GM12878 (cell line): ENCODE data around the gene METRNL. TPM values are rescaled to one million over a fixed set of nuclear protein-coding genes. Genes with fewer than 3 reads are reported as not detected.
A peak's percentile ranks its signal among the peaks of the same experiment; 100 is the strongest.

Source experiments
- BACH1 ChIP-seq: fragments of 450-650 bp; IDR thresholded peaks from 2 replicates; pipeline ENCODE4 v1.6.1; 2017; ENCODE audit warnings: mild to moderate bottlenecking, borderline replicate concordance
- BCL11A ChIP-seq: IDR thresholded peaks from 2 replicates; pipeline ENCODE4 v1.6.1; 2011; ENCODE audit warnings: low read depth, low read length
- CREM ChIP-seq: IDR thresholded peaks from 2 replicates; pipeline ENCODE4 v1.6.1; 2014; ENCODE audit warnings: antibody characterized with exemption, low read depth
- DPF2 ChIP-seq: fragments of 450-650 bp; IDR thresholded peaks from 2 replicates; pipeline ENCODE4 v1.6.1; 2017; ENCODE audit warnings: mild to moderate bottlenecking
- EGR1 ChIP-seq, 2 experiments: IDR thresholded peaks; 1 replicate in 1 of 2; 2 replicates in 1 of 2; pipeline ENCODE4 v1.6.1; 2011 to 2012; ENCODE audit warnings: low read depth in 2 of 2, low read length in 2 of 2, borderline replicate concordance in 1 of 2, mild to moderate bottlenecking in 1 of 2, moderate library complexity in 1 of 2
- EP300 ChIP-seq, 2 experiments: fragments of 150-350 bp in 1 of 2; IDR thresholded peaks; 2 replicates each; pipeline ENCODE4 v1.6.1; 2011 to 2012; ENCODE audit warnings: low read depth in 2 of 2, low read length in 2 of 2, borderline replicate concordance in 1 of 2, improper control_type of control experiment in 1 of 2, inconsistent platforms in 1 of 2; ENCODE audit not compliant: control insufficient read depth in 1 of 2
- ETV6 ChIP-seq, 2 experiments: fragments of 450-650 bp in 1 of 2; IDR thresholded peaks in 1 of 2; conservative IDR thresholded peaks in 1 of 2; 2 replicates each; pipeline ENCODE4 v1.6.1; 2014; ENCODE audit warnings: antibody characterized with exemption in 1 of 2, borderline replicate concordance in 1 of 2, low read depth in 1 of 2, mild to moderate bottlenecking in 1 of 2, moderate library complexity in 1 of 2
- FOS ChIP-seq: IDR thresholded peaks from 3 replicates; pipeline ENCODE4 v1.6.1; 2011; ENCODE audit warnings: borderline replicate concordance; ENCODE audit not compliant: insufficient read length; ENCODE audit errors: extremely low read depth
- HDAC6 ChIP-seq: fragments of 200-600 bp; sonication (generic); IDR thresholded peaks from one replicate; pipeline ENCODE4 v1.8.0; 2017; ENCODE audit warnings: antibody characterized with exemption; ENCODE audit not compliant: unreplicated experiment
- HDGF ChIP-seq: fragments of 450-650 bp; IDR thresholded peaks from 2 replicates; pipeline ENCODE4 v1.6.1; 2016; ENCODE audit warnings: antibody characterized with exemption
- IKZF1 ChIP-seq: fragments of 450-650 bp; conservative IDR thresholded peaks from 2 replicates; pipeline ENCODE4 v1.6.1; 2017; ENCODE audit warnings: antibody characterized with exemption, mild to moderate bottlenecking
- IRF4 ChIP-seq: IDR thresholded peaks from 2 replicates; pipeline ENCODE4 v1.6.1; 2011; ENCODE audit warnings: low read depth, low read length
- KDM1A ChIP-seq: fragments of 200-600 bp; sonication (generic); IDR thresholded peaks from 2 replicates; pipeline ENCODE4 v1.6.1; 2016; ENCODE audit warnings: borderline replicate concordance
- MAX ChIP-seq: IDR thresholded peaks from 2 replicates; pipeline ENCODE4 v1.6.1; 2012; ENCODE audit warnings: low read depth, low read length, improper control_type of control experiment
- MTA3 ChIP-seq: IDR thresholded peaks from 2 replicates; pipeline ENCODE4 v1.6.1; 2012; ENCODE audit warnings: low read length, inconsistent platforms, borderline replicate concordance
- MYB ChIP-seq: fragments of 150-350 bp; IDR thresholded peaks from 2 replicates; pipeline ENCODE4 v1.6.1; 2014; ENCODE audit warnings: mild to moderate bottlenecking, low read depth, low read length, borderline replicate concordance
- NKRF ChIP-seq: fragments of 450-650 bp; conservative IDR thresholded peaks from 2 replicates; pipeline ENCODE4 v1.6.1; 2017; ENCODE audit warnings: mild to moderate bottlenecking, moderate library complexity
- NR2C2 ChIP-seq: IDR thresholded peaks from 2 replicates; pipeline ENCODE4 v1.6.1; 2011; ENCODE audit warnings: borderline replicate concordance, low read depth; ENCODE audit not compliant: control insufficient read depth, insufficient read length
- PAX8 ChIP-seq: fragments of 450-650 bp; IDR thresholded peaks from 2 replicates; pipeline ENCODE4 v1.6.1; 2017; ENCODE audit warnings: mild to moderate bottlenecking, moderate library complexity
- RAD21 ChIP-seq: IDR thresholded peaks from 2 replicates; pipeline ENCODE4 v1.6.1; 2011; ENCODE audit warnings: mild to moderate bottlenecking, low read depth, low read length, moderate library complexity; ENCODE audit not compliant: insufficient read depth
- RAD51 ChIP-seq: fragments of 450-650 bp; IDR thresholded peaks from 2 replicates; pipeline ENCODE4 v1.6.1; 2016; ENCODE audit warnings: moderate library complexity, mild to moderate bottlenecking, inconsistent platforms
- SREBF2 ChIP-seq: IDR thresholded peaks from 2 replicates; pipeline ENCODE4 v1.6.1; 2012; ENCODE audit warnings: mild to moderate bottlenecking, low read length
- STAT3 ChIP-seq: IDR thresholded peaks from 2 replicates; pipeline ENCODE4 v1.6.1; 2011; ENCODE audit warnings: low read depth, low read length, improper control_type of control experiment
- TCF3 ChIP-seq: IDR thresholded peaks from 2 replicates; pipeline ENCODE4 v1.6.1; 2012; ENCODE audit warnings: low read depth, mild to moderate bottlenecking, low read length, borderline replicate concordance; ENCODE audit not compliant: insufficient read depth
- USF1 ChIP-seq: IDR thresholded peaks from 2 replicates; pipeline ENCODE4 v1.6.1; 2011; ENCODE audit warnings: borderline replicate concordance, low read depth, mild to moderate bottlenecking, moderate library complexity, mixed read lengths, low read length; ENCODE audit not compliant: insufficient read depth; ENCODE audit errors: extremely low read length
- ZNF24 ChIP-seq: fragments of 450-650 bp; IDR thresholded peaks from 2 replicates; pipeline ENCODE4 v1.6.1; 2017; ENCODE audit warnings: antibody characterized with exemption, mild to moderate bottlenecking
- ZNF384 ChIP-seq: IDR thresholded peaks from 2 replicates; pipeline ENCODE4 v1.6.1; 2012; ENCODE audit warnings: low read depth, mild to moderate bottlenecking, low read length, improper control_type of control experiment, borderline replicate concordance
- polyA plus RNA-seq, 11 experiments: library from polyadenylated mRNA; depleted of rRNA in 4 of 11; unstranded in 6 of 11; stranded (reverse) in 5 of 11; fragments of >200 nt; fragmentation: Nextera tagmentation in 4 of 11; fragmentation: Illumina TruSeq in 1 of 11; extraction: Ambion mirVana in 4 of 11; extraction: Trizol in 1 of 11; gene quantifications; 1 replicate in 1 of 11; 2 replicates in 10 of 11; pipeline versions ENCODE4 v1.2.1 to v1.2.3, GENCODE V29; 2011 to 2016; ENCODE audit warnings: inconsistent platforms in 2 of 11, missing spikeins in 2 of 11, low read depth in 1 of 11
- total RNA-seq, 4 experiments: library from RNA; depleted of rRNA in 3 of 4; stranded (reverse); fragments of >200 nt in 3 of 4; fragmentation: Illumina TruSeq in 1 of 4; extraction: Trizol in 1 of 4; gene quantifications; 2 replicates each; pipeline versions ENCODE4 v1.2.1 to v1.2.3, GENCODE V29; 2013 to 2021

Gene METRNL
- total and polyA plus RNA-seq, 10 of the 15 experiments (the other 5 are each of a cell fraction or from before 2014, with no cell fraction given): 0.05 to 3.7 (median 0.48) TPM; not detected in 2

DNA sequence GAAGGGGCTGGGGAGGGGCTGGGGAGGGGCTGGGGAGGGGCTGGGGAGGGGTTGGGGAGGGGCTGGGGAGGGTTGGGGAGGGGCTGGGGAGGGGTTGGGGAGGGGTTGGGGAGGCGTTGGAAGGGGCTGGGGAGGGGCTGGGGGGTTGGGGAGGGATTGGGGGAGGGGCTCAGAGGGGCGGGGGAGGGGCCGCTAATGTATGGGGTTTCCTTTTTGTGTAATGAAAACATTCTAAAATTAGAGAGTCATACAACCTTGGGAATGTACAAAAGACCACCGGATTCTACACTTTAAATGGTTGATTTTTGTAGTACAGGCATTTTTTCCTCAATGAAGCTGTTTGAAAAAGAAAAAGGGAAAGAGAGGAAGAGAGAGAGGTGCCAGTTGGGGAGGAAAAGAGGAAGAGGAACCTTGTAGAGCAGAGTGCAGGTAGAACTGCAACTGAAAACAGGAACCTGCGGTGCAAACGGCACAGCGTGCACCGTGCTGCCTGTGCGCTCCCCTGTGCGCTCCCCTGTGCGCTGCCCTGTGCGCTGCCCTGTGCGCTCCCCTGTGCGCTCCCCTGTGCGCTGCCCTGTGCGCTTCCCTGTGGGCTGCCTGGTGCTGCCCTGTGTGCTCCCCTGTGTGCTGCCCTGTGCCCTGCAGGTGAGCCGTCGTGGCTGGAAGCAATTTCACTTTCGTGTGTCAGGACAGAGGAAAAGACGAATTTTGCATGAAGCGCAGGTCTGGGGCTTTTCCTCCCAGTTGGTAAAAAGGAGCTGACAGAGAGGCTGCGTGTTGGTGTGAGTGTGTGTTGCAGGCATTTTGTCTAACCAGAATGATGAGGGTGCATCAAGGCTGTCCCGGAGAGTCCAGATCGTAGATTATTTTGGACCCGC is 40.8 kb downstream of the METRNL start (continued):
- TF ChIP-seq IRF4 (0 out of 2 replicates have a peak, but pooled peaks have one; percentile 46), ZNF24 (no peak), PAX8 (no peak), ETV6 (conservative IDR thresholded peaks at IDR 0.05 in 1 of 2, IDR thresholded peaks at IDR 0.05 in 1 of 2; ENCODE audit: borderline replicate concordance in 1 of 2, low read depth in 1 of 2) (peak in 1 of 2 experiments; percentile 90; a peak in 2 of 4 replicates), MYB (no peak), TCF3 (0 out of 2 replicates have a peak, but pooled peaks have one; percentile 36), STAT3 (no peak), KDM1A (no peak), HDGF (no peak), CREM (peak; percentile 29; the same call in 1 of the 2 replicates), BACH1 (0 out of 2 replicates have a peak, but pooled peaks have one; percentile 22), USF1 (no peak), RAD51 (no peak), DPF2 (peak; percentile 73), EGR1 (IDR thresholded peaks at IDR 0.05; ENCODE audit: borderline replicate concordance in 1 of 2, low read depth in 2 of 2, low read length in 2 of 2) (0 out of 3 replicates have a peak, but pooled peaks of 1 of the 2 experiments have one; percentile 16), BCL11A (0 out of 2 replicates have a peak, but pooled peaks have one; percentile 29), SREBF2 (no peak), IKZF1 (peak; percentile 75), MAX (no peak), ZNF384 (no peak), RAD21 (no peak), NKRF (no peak), NR2C2 (no peak), EP300 (IDR thresholded peaks at IDR 0.05; ENCODE audit: borderline replicate concordance in 1 of 2, control insufficient read depth in 1 of 2, low read depth in 2 of 2, low read length in 2 of 2) (peak in 1 of 2 experiments; percentile 77; a peak in 2 of 4 replicates), HDAC6 (peak; percentile 100), FOS (no peak), MTA3 (peak; percentile 40; the same call in 1 of the 2 replicates)
